ENCODE measurements around the gene AUTS2.

GRCh38 chr7:70607281-70607680 lies 1009.0 kb downstream of the AUTS2 start:
- TF ChIP-seq CTCF (IDR thresholded peaks at IDR 0.05; ENCODE audit: poor library complexity, severe bottlenecking) (no peak), TAF1 (IDR thresholded peaks at IDR 0.05; ENCODE audit: low read depth) (no peak), EZH2 (IDR thresholded peaks at IDR 0.05; ENCODE audit: borderline replicate concordance, insufficient read depth, low read length, poor library complexity, severe bottlenecking) (no peak), EP300 (conservative IDR thresholded peaks at IDR 0.05; ENCODE audit: poor library complexity, severe bottlenecking) (no peak), MXI1 (conservative IDR thresholded peaks at IDR 0.05; ENCODE audit: poor library complexity, severe bottlenecking) (no peak), RAD21 (conservative IDR thresholded peaks at IDR 0.05) (no peak)
